ENCODE results near the gene TTC14. TPM values are rescaled to one million over a fixed set of nuclear protein-coding genes. Genes with fewer than 3 reads are reported as not detected.

The TTC14 gene
- total and polyA plus RNA-seq, 9 of the 15 experiments (the other 6 are each of a cell fraction or from before 2014, with no cell fraction given), result 10.0 to 61.9 (median 27.0) TPM

DNA sequence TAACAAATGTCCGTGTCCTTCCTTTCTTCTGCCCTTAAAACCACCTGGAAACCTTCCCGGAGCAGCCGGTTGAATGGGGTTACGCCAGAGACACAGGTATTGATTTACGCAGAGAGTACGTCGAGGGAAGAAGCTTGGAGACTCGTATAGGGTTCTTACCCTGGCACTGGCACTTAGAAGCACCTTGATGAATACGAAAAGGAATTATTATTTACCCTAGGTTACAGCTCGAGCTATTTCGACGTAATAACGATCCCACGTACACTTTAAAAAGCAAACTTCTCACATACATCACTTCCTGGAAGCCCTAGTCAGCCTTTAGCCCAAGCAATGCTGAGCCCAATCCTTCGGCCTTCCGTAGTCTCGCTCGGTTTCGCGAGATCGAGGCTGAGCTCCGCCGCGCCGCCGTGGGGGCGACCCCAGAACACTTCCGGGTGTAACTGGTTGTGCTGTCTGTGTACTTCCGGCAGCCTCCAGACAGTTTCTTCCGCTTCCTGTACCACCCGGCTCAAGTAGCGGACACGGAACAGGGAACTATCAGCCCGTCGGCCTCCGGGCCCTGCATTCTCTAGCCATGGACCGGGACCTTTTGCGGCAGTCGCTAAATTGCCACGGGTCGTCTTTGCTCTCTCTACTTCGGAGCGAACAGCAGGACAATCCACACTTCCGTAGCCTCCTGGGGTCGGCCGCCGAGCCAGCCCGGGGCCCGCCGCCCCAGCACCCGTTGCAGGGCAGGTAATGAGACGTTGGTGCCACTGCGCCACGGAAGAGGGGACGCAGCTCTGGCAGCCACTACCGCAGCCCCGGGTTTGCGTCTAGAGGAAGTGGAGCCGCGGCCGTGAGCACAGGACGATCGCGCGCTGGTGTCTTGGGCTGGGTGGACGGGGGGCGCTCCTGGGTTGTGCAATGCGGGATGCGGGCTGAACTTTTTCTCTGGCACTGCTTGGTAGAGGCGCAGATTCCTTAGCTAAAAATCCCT lies at the start of gene TTC14 (continued):
- TF ChIP-seq JUN (IDR thresholded peaks at IDR 0.05; ENCODE audit: borderline replicate concordance, low read depth, low read length) (no peak), JUN (CRISPR knock-in tag; IDR thresholded peaks at IDR 0.05; ENCODE audit: borderline replicate concordance) (no peak), ELF1 (tag; IDR thresholded peaks at IDR 0.05) (peak; percentile 99), MEF2D (tag; conservative IDR thresholded peaks at IDR 0.05; ENCODE audit: low read depth) (no peak), MAZ (CRISPR knock-in tag; conservative IDR thresholded peaks at IDR 0.05 in 1 of 2, IDR thresholded peaks at IDR 0.05 in 1 of 2) (peak; percentile 64 to 90; a peak in 3 of 4 replicates), ZNF12 (CRISPR knock-in tag; IDR thresholded peaks at IDR 0.05) (no peak), POLR2AphosphoS5 (IDR thresholded peaks at IDR 0.05; ENCODE audit: control insufficient read depth, insufficient read depth, low read depth, low read length) (peak; percentile 79), KDM5B (IDR thresholded peaks at IDR 0.05; ENCODE audit: insufficient replicate concordance, low read depth, low read length) (peak; percentile 91), CREM (IDR thresholded peaks at IDR 0.05; ENCODE audit: low read depth) (peak; percentile 74), TAF9B (IDR thresholded peaks at IDR 0.05; ENCODE audit: partially characterized antibody) (peak; percentile 65), NELFE (IDR thresholded peaks at IDR 0.05; ENCODE audit: insufficient read depth, insufficient read length) (no peak), TBP (optimal IDR thresholded peaks at IDR 0.05; ENCODE audit: low read depth, low read length) (peak; percentile 78), EP300 (IDR thresholded peaks at IDR 0.05; ENCODE audit: low read length) (no peak), HMG20A (CRISPR knock-in tag; conservative IDR thresholded peaks at IDR 0.05) (no peak), ZNF224 (CRISPR knock-in tag; IDR thresholded peaks at IDR 0.05) (no peak)
- TF ChIP-seq, protein P1, sequence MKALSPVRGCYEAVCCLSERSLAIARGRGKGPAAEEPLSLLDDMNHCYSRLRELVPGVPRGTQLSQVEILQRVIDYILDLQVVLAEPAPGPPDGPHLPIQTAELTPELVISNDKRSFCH (CRISPR knock-in tag; IDR thresholded peaks at IDR 0.05), result no peak
- TF ChIP-seq, protein P1 (tag; IDR thresholded peaks at IDR 0.05), result peak; percentile 40; the same call in 1 of the 2 replicates
- TF ChIP-seq, protein P2, sequence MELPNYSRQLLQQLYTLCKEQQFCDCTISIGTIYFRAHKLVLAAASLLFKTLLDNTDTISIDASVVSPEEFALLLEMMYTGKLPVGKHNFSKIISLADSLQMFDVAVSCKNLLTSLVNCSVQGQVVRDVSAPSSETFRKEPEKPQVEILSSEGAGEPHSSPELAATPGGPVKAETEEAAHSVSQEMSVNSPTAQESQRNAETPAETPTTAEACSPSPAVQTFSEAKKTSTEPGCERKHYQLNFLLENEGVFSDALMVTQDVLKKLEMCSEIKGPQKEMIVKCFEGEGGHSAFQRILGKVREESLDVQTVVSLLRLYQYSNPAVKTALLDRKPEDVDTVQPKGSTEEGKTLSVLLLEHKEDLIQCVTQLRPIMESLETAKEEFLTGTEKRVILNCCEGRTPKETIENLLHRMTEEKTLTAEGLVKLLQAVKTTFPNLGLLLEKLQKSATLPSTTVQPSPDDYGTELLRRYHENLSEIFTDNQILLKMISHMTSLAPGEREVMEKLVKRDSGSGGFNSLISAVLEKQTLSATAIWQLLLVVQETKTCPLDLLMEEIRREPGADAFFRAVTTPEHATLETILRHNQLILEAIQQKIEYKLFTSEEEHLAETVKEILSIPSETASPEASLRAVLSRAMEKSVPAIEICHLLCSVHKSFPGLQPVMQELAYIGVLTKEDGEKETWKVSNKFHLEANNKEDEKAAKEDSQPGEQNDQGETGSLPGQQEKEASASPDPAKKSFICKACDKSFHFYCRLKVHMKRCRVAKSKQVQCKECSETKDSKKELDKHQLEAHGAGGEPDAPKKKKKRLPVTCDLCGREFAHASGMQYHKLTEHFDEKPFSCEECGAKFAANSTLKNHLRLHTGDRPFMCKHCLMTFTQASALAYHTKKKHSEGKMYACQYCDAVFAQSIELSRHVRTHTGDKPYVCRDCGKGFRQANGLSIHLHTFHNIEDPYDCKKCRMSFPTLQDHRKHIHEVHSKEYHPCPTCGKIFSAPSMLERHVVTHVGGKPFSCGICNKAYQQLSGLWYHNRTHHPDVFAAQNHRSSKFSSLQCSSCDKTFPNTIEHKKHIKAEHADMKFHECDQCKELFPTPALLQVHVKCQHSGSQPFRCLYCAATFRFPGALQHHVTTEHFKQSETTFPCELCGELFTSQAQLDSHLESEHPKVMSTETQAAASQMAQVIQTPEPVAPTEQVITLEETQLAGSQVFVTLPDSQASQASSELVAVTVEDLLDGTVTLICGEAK (IDR thresholded peaks at IDR 0.05), result peak; percentile 98
- TF ChIP-seq, protein P2 (CRISPR knock-in tag; IDR thresholded peaks at IDR 0.05), result no peak

Measured in K562 (cell line).